ENCODE measurements around the gene CNTNAP2. TPM values are rescaled to one million over a fixed set of nuclear protein-coding genes. Genes with fewer than 3 reads are reported as not detected.

CNTNAP2 gene
- total and polyA plus RNA-seq, 4 donors = 41.3 to 127 (median 67.8) TPM

GRCh38 chr7:146378196-146378595 lies 261.6 kb downstream of the CNTNAP2 start:
- Histone ChIP-seq H3K4me3 (ENCODE audit: low read depth, low read length) (no peak overlapping the region), H3K27ac (ENCODE audit: low read depth, low read length) (no peak overlapping the region), H3K27me3 (ENCODE audit: control insufficient read depth, insufficient read depth, low read length) (no peaks in the 10 kb centered on the region), H3K9me3 (ENCODE audit: control insufficient read depth, insufficient read depth, low read length) (no peaks in the 10 kb centered on the region), H3K4me1 (ENCODE audit: control insufficient read depth, insufficient read depth, low read length) (no peaks in the 10 kb centered on the region), H3K36me3 (ENCODE audit: control insufficient read depth, insufficient read depth, low read length) (no peaks in the 10 kb centered on the region)
- DNase-seq (ENCODE audit: low read depth in 4 of 6, low spot score in 6 of 6) = no peak
- whole genome bisulfite sequencing (ENCODE audit: insufficient coverage) = no CpG with 5 or more reads among the region's 2 CpGs

GRCh38 chr7:146387140-146387539 lies 270.5 kb downstream of the CNTNAP2 start:
- Histone ChIP-seq H3K27ac (ENCODE audit: low read depth, low read length) (no peak overlapping the region), H3K27me3 (ENCODE audit: control insufficient read depth, insufficient read depth, low read length) (no peaks in the 10 kb centered on the region), H3K4me3 (ENCODE audit: low read depth, low read length) (no peak overlapping the region), H3K9me3 (ENCODE audit: control insufficient read depth, insufficient read depth, low read length) (no peaks in the 10 kb centered on the region), H3K4me1 (ENCODE audit: control insufficient read depth, insufficient read depth, low read length) (no peaks in the 10 kb centered on the region), H3K36me3 (ENCODE audit: control insufficient read depth, insufficient read depth, low read length) (no peaks in the 10 kb centered on the region)
- no peak for DNase-seq (ENCODE audit: low read depth in 4 of 6, low spot score in 6 of 6)
- no CpG with 5 or more reads among the region's 1 CpG for WGBS (ENCODE audit: insufficient coverage)

DNA sequence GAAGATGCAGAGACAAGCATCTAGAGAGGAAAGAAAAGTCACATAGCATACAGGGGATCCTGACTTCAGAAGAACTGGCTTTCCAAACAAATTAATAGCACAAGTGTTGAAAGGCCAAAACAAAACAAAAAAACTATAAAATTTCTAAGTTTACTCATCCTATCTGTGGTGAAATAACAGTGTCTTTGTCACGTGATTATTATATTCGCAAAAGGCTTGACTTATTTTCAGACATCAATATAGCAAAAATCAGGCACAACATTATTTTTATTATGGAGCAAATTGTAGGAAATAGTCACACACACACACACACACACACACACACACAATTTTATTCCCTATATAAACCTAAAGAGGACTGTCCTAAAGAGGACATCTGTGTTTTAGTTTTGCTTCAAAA lies 272.3 kb downstream of the CNTNAP2 start:
- DNase-seq (ENCODE audit: low read depth in 4 of 6, low spot score in 6 of 6) = no peak
- H3K27me3 ChIP-seq (ENCODE audit: control insufficient read depth, insufficient read depth, low read length) = no peaks in the 10 kb centered on the region
- WGBS (ENCODE audit: insufficient coverage) = no CpG with 5 or more reads among the region's 2 CpGs
- H3K4me1 ChIP-seq (ENCODE audit: control insufficient read depth, insufficient read depth, low read length) = no peaks in the 10 kb centered on the region
- H3K36me3 ChIP-seq (ENCODE audit: control insufficient read depth, insufficient read depth, low read length) = no peaks in the 10 kb centered on the region
- no peak overlapping the region for H3K27ac ChIP-seq (ENCODE audit: low read depth, low read length)
- no peak overlapping the region for H3K4me3 ChIP-seq (ENCODE audit: low read depth, low read length)
- no peaks in the 10 kb centered on the region for H3K9me3 ChIP-seq (ENCODE audit: control insufficient read depth, insufficient read depth, low read length)

- H3K4me3 ChIP-seq (ENCODE audit: low read depth, low read length) = no peak overlapping the region
- no peaks in the 10 kb centered on the region for H3K4me1 ChIP-seq (ENCODE audit: control insufficient read depth, insufficient read depth, low read length)
- H3K9me3 ChIP-seq (ENCODE audit: control insufficient read depth, insufficient read depth, low read length) = no peaks in the 10 kb centered on the region
- H3K27ac ChIP-seq (ENCODE audit: low read depth, low read length) = no peak overlapping the region
- no CpG with 5 or more reads among the region's 2 CpGs for WGBS (ENCODE audit: insufficient coverage)
- no peaks in the 10 kb centered on the region for H3K27me3 ChIP-seq (ENCODE audit: control insufficient read depth, insufficient read depth, low read length)
- DNase-seq (ENCODE audit: low read depth in 4 of 6, low spot score in 6 of 6) = no peak
- H3K36me3 ChIP-seq (ENCODE audit: control insufficient read depth, insufficient read depth, low read length) = no peaks in the 10 kb centered on the region
These were observed 276.7 kb downstream of the CNTNAP2 start for GRCh38 chr7:146393346-146393745.

DNA sequence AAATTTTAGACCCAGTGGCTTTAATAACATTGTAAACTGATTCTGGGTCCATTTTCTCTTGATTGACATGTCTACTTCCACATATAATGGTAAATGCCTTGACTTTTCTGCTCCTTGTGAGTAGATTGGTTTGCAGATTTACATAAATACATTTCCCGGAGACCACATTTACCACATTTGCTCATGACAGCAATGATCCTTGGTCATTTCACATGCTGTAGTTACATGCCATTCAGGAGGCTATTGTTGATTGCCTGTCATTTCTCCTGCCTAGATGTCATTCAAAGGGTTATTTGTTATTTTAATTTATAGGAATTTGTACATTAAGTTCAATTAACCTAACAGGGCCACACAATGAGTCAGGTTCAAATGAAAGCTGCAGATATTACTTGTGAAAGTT lies 280.5 kb downstream of the CNTNAP2 start:
- H3K36me3 ChIP-seq (ENCODE audit: control insufficient read depth, insufficient read depth, low read length) = no peaks in the 10 kb centered on the region
- no peak overlapping the region for H3K27ac ChIP-seq (ENCODE audit: low read depth, low read length)
- H3K4me3 ChIP-seq (ENCODE audit: low read depth, low read length) = no peak overlapping the region
- WGBS (ENCODE audit: insufficient coverage) = no CpG with 5 or more reads among the region's 1 CpG
- H3K9me3 ChIP-seq (ENCODE audit: control insufficient read depth, insufficient read depth, low read length) = no peaks in the 10 kb centered on the region
- no peak for DNase-seq (ENCODE audit: low read depth in 4 of 6, low spot score in 6 of 6)
- H3K27me3 ChIP-seq (ENCODE audit: control insufficient read depth, insufficient read depth, low read length) = no peaks in the 10 kb centered on the region
- no peaks in the 10 kb centered on the region for H3K4me1 ChIP-seq (ENCODE audit: control insufficient read depth, insufficient read depth, low read length)

- DNase-seq (ENCODE audit: low read depth in 4 of 6, low spot score in 6 of 6) = no peak
- WGBS (ENCODE audit: insufficient coverage) = no CpG with 5 or more reads among the region's 3 CpGs
- Histone ChIP-seq H3K4me1 (ENCODE audit: control insufficient read depth, insufficient read depth, low read length) (no peaks in the 10 kb centered on the region), H3K9me3 (ENCODE audit: control insufficient read depth, insufficient read depth, low read length) (no peaks in the 10 kb centered on the region), H3K4me3 (ENCODE audit: low read depth, low read length) (no peak overlapping the region), H3K27me3 (ENCODE audit: control insufficient read depth, insufficient read depth, low read length) (no peaks in the 10 kb centered on the region), H3K27ac (ENCODE audit: low read depth, low read length) (no peak overlapping the region), H3K36me3 (ENCODE audit: control insufficient read depth, insufficient read depth, low read length) (no peaks in the 10 kb centered on the region)
These were observed 285.3 kb downstream of the CNTNAP2 start for GRCh38 chr7:146401939-146402338.

GRCh38 chr7:146405737-146406136 lies 289.1 kb downstream of the CNTNAP2 start:
- no peak overlapping the region for H3K27ac ChIP-seq (ENCODE audit: low read depth, low read length)
- no CpG with 5 or more reads among the region's 1 CpG for WGBS (ENCODE audit: insufficient coverage)
- no peaks in the 10 kb centered on the region for H3K4me1 ChIP-seq (ENCODE audit: control insufficient read depth, insufficient read depth, low read length)
- no peaks in the 10 kb centered on the region for H3K36me3 ChIP-seq (ENCODE audit: control insufficient read depth, insufficient read depth, low read length)
- H3K9me3 ChIP-seq (ENCODE audit: control insufficient read depth, insufficient read depth, low read length) = no peaks in the 10 kb centered on the region
- no peaks in the 10 kb centered on the region for H3K27me3 ChIP-seq (ENCODE audit: control insufficient read depth, insufficient read depth, low read length)
- no peak for DNase-seq (ENCODE audit: low read depth in 4 of 6, low spot score in 6 of 6)
- no peak overlapping the region for H3K4me3 ChIP-seq (ENCODE audit: low read depth, low read length)

DNA sequence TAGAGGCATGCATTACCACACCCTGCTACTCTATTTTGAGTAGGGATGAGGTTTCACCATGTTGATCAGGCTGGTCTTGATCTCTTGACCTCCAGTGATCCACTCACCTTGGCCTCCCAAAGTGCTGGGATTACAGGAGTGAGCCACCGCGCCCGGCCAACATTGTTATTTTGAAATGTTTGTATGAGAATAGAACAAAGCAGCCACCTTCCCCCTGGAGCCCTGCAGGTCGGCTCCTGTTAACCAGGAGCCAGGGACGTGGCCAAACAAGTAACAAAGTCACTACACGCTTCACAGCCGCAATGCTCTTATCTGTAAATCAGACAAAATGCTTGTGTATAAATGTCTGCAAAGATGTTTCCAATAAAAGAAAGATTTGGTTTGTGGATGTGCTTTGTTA lies 295.4 kb downstream of the CNTNAP2 start:
- Histone ChIP-seq H3K4me3 (ENCODE audit: low read depth, low read length) (no peak overlapping the region), H3K4me1 (ENCODE audit: control insufficient read depth, insufficient read depth, low read length) (no peaks in the 10 kb centered on the region), H3K27ac (ENCODE audit: low read depth, low read length) (no peak overlapping the region), H3K27me3 (ENCODE audit: control insufficient read depth, insufficient read depth, low read length) (no peaks in the 10 kb centered on the region), H3K9me3 (ENCODE audit: control insufficient read depth, insufficient read depth, low read length) (no peaks in the 10 kb centered on the region), H3K36me3 (ENCODE audit: control insufficient read depth, insufficient read depth, low read length) (no peaks in the 10 kb centered on the region)
- DNase-seq (ENCODE audit: low read depth in 4 of 6, low spot score in 6 of 6) = no peak
- WGBS (ENCODE audit: insufficient coverage) = no CpG with 5 or more reads among the region's 7 CpGs

- Histone ChIP-seq H3K9me3 (ENCODE audit: control insufficient read depth, insufficient read depth, low read length) (no peaks in the 10 kb centered on the region), H3K27ac (ENCODE audit: low read depth, low read length) (no peak overlapping the region), H3K4me1 (ENCODE audit: control insufficient read depth, insufficient read depth, low read length) (no peaks in the 10 kb centered on the region), H3K27me3 (ENCODE audit: control insufficient read depth, insufficient read depth, low read length) (no peaks in the 10 kb centered on the region), H3K4me3 (ENCODE audit: low read depth, low read length) (no peak overlapping the region), H3K36me3 (ENCODE audit: control insufficient read depth, insufficient read depth, low read length) (no peaks in the 10 kb centered on the region)
- no CpG with 5 or more reads among the region's 3 CpGs for WGBS (ENCODE audit: insufficient coverage)
- no peak for DNase-seq (ENCODE audit: low read depth in 4 of 6, low spot score in 6 of 6)
These were observed 296.2 kb downstream of the CNTNAP2 start for GRCh38 chr7:146412781-146413180.

DNA sequence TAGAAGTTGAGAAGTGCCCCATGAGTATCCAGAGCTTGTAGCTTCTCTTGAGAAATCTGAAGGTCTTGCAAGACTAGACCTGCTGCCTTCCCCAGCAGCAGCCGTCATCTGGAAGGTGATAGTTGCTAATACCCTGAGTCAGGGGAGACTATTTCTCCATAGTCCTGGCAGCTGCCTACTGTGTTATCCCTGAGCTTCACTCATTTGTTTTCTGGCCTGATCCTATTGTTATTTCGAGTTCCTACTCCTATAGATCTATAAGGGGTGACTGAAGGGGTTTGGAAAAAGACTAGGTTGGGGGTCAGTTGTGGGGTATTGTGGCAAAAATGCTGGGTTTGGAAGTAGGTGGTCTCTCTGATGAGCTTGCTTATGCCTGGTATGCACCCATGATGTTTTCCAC lies 297.8 kb downstream of the CNTNAP2 start:
- no peak overlapping the region for H3K4me3 ChIP-seq (ENCODE audit: low read depth, low read length)
- H3K9me3 ChIP-seq (ENCODE audit: control insufficient read depth, insufficient read depth, low read length) = no peaks in the 10 kb centered on the region
- H3K27me3 ChIP-seq (ENCODE audit: control insufficient read depth, insufficient read depth, low read length) = no peaks in the 10 kb centered on the region
- DNase-seq (ENCODE audit: low read depth in 4 of 6, low spot score in 6 of 6) = no peak
- no peaks in the 10 kb centered on the region for H3K36me3 ChIP-seq (ENCODE audit: control insufficient read depth, insufficient read depth, low read length)
- no peaks in the 10 kb centered on the region for H3K4me1 ChIP-seq (ENCODE audit: control insufficient read depth, insufficient read depth, low read length)
- no CpG with 5 or more reads among the region's 2 CpGs for WGBS (ENCODE audit: insufficient coverage)
- no peak overlapping the region for H3K27ac ChIP-seq (ENCODE audit: low read depth, low read length)
